ENCODE measurements around the gene DYNLL1.
"Not testable (repeated sequence)": the region's sequence is repeated elsewhere in the genome, so short reads cannot be mapped to it uniquely, and the experiment has no call there.

GRCh38 chr12:120519324-120519723 lies 23.4 kb downstream of the DYNLL1 start:
- not testable (repeated sequence) for TF ChIP-seq CTCF, EP300, POLR2AphosphoS5, POLR2A (IDR thresholded peaks at IDR 0.05)

Measured in gastroesophageal sphincter (tissue), 3 donors.